CD14-positive monocyte (primary cell): ENCODE data around the gene KCTD19. TPM values are rescaled to one million over a fixed set of nuclear protein-coding genes. Genes with fewer than 3 reads are reported as not detected.
A peak's percentile ranks its signal among the peaks of the same experiment; 100 is the strongest.

Source experiments
- DNase-seq, 3 donors: peaks; one replicate each; pipeline ENCODE4 v3.0.0-alpha.2; 2011 to 2022
- H2AFZ ChIP-seq: 2 replicates; pipeline ENCODE4 v1.6.0; 2012; ENCODE audit warnings: mild to moderate bottlenecking, low read depth, low read length, inconsistent platforms; ENCODE audit not compliant: insufficient read depth, poor library complexity, severe bottlenecking
- H3K27ac ChIP-seq, 2 donors: 1 replicate in 1 of 2; 2 replicates in 1 of 2; pipeline ENCODE4 v1.5.1; 2012 to 2013; ENCODE audit warnings: low read length in 2 of 2, control low read depth in 1 of 2, inconsistent platforms in 1 of 2, low read depth in 1 of 2, mild to moderate bottlenecking in 1 of 2
- H3K27me3 ChIP-seq, 2 donors: one replicate each; pipeline versions ENCODE4 v1.6.0 to v1.6.1; 2011 to 2013; ENCODE audit warnings: low read length in 2 of 2; ENCODE audit not compliant: control insufficient read depth in 2 of 2, insufficient read depth in 2 of 2
- H3K36me3 ChIP-seq, 2 donors: replicated peaks in 1 of 2; 1 replicate in 1 of 2; 2 replicates in 1 of 2; pipeline versions ENCODE4 v1.5.1 to v1.6.1; 2012 to 2013; ENCODE audit warnings: low read length in 2 of 2, control low read depth in 1 of 2, inconsistent platforms in 1 of 2, mild to moderate bottlenecking in 1 of 2; ENCODE audit not compliant: insufficient read depth in 2 of 2, control insufficient read depth in 1 of 2
- H3K4me1 ChIP-seq, 2 donors: 1 replicate in 1 of 2; 2 replicates in 1 of 2; pipeline versions ENCODE4 v1.5.1 to v1.6.1; 2012 to 2013; ENCODE audit warnings: low read length in 2 of 2, control low read depth in 1 of 2, inconsistent platforms in 1 of 2, mild to moderate bottlenecking in 1 of 2, moderate library complexity in 1 of 2; ENCODE audit not compliant: insufficient read depth in 2 of 2, control insufficient read depth in 1 of 2
- H3K4me2 ChIP-seq: replicated peaks from 2 replicates; pipeline ENCODE3; 2012; ENCODE audit warnings: low read length, moderate library complexity, mild to moderate bottlenecking; ENCODE audit not compliant: poor library complexity, severe bottlenecking; ENCODE audit errors: extremely low read depth
- H3K4me3 ChIP-seq, 3 experiments: fragments of 200-600 bp in 1 of 3; sonication (generic) in 1 of 3; replicated peaks in 1 of 3; 1 replicate in 2 of 3; 2 replicates in 1 of 3; pipeline ENCODE4 v1.5.1; 2011 to 2013; ENCODE audit warnings: low read length in 3 of 3, mild to moderate bottlenecking in 3 of 3, control low read depth in 2 of 3, low read depth in 2 of 3, inconsistent platforms in 1 of 3, moderate library complexity in 1 of 3
- H3K79me2 ChIP-seq: 2 replicates; pipeline ENCODE4 v1.6.0; 2012; ENCODE audit warnings: mild to moderate bottlenecking, control low read depth, inconsistent platforms, low read length, moderate library complexity; ENCODE audit not compliant: insufficient read depth
- H3K9ac ChIP-seq: 2 replicates; pipeline ENCODE4 v1.6.0; 2017; ENCODE audit warnings: low read length, mild to moderate bottlenecking; ENCODE audit not compliant: insufficient read depth, poor library complexity, severe bottlenecking
- H3K9me3 ChIP-seq, 2 donors: replicated peaks in 1 of 2; 1 replicate in 1 of 2; 2 replicates in 1 of 2; pipeline versions ENCODE4 v1.5.1 to v1.6.1; 2012 to 2013; ENCODE audit warnings: low read length in 2 of 2, control low read depth in 1 of 2; ENCODE audit not compliant: control insufficient read depth in 1 of 2, insufficient read depth in 1 of 2
- H4K20me1 ChIP-seq: 2 replicates; pipeline ENCODE4 v1.6.0; 2012; ENCODE audit warnings: mild to moderate bottlenecking, low read length, control low read depth, moderate library complexity; ENCODE audit not compliant: insufficient read depth
- H3K27ac Mint-ChIP-seq, 7 donors: one replicate each; pipeline ENCODE4 v1.8.0; 2020; ENCODE audit warnings: mild to moderate bottlenecking in 7 of 7, mixed read lengths in 7 of 7, moderate library complexity in 6 of 7, inconsistent platforms in 2 of 7
- H3K27me3 Mint-ChIP-seq, 3 donors: one replicate each; pipeline ENCODE4 v1.8.0; 2021 to 2022; ENCODE audit warnings: low read depth in 3 of 3, mild to moderate bottlenecking in 3 of 3, mixed read lengths in 3 of 3, moderate library complexity in 3 of 3, inconsistent platforms in 1 of 3
- H3K36me3 Mint-ChIP-seq, 2 donors: one replicate each; pipeline ENCODE4 v1.8.0; 2020; ENCODE audit warnings: mixed read lengths in 2 of 2, inconsistent platforms in 1 of 2, mild to moderate bottlenecking in 1 of 2
- H3K4me1 Mint-ChIP-seq: one replicate; pipeline ENCODE4 v1.8.0; 2020; ENCODE audit warnings: mild to moderate bottlenecking, mixed read lengths
- H3K4me3 Mint-ChIP-seq, 2 donors: one replicate each; pipeline ENCODE4 v1.8.0; 2020; ENCODE audit warnings: mild to moderate bottlenecking in 2 of 2, mixed read lengths in 2 of 2, moderate library complexity in 1 of 2
- H3K9me3 Mint-ChIP-seq, 7 donors: one replicate each; pipeline ENCODE4 v1.8.0; 2020 to 2022; ENCODE audit warnings: mixed read lengths in 7 of 7, mild to moderate bottlenecking in 6 of 7, moderate library complexity in 6 of 7, inconsistent platforms in 2 of 7
- CTCF ChIP-seq: fragments of 200-600 bp; IDR thresholded peaks from one replicate; pipeline ENCODE4 v1.8.0; 2022; ENCODE audit warnings: antibody characterized with exemption, mild to moderate bottlenecking
- WGBS: methylation state at CpG from one replicate; pipeline ENCODE4 v1.1.5; 2013; ENCODE audit warnings: missing lambda C conversion rate; ENCODE audit not compliant: insufficient coverage; 5-methylcytosine and 5-hydroxymethylcytosine counted together
- intact Hi-C, 2 donors: fragments of 100-400 bp; cut with micrococcal nuclease; formaldehyde crosslinking; loops; one replicate each; pipeline versions ENCODE4 v1.15.0 to v1.15.1; 2023
- polyA plus RNA-seq, 3 donors: library from polyadenylated mRNA; depleted of rRNA in 1 of 3; unstranded in 2 of 3; stranded (reverse) in 1 of 3; fragments of 300-500 nt in 2 of 3; fragments of >200 nt in 1 of 3; fragmentation: Illumina TruSeq in 2 of 3; gene quantifications; 1 replicate in 2 of 3; 2 replicates in 1 of 3; pipeline ENCODE4 v1.2.3, GENCODE V29; 2012 to 2021

Gene KCTD19
- polyA plus RNA-seq, 3 donors: not detected

GRCh38 chr16:67372664-67373063 lies 46.1 kb upstream of the KCTD19 start:
- Mint-ChIP-seq H3K27ac (no peak overlapping the region), H3K9me3 (no peaks in the 10 kb centered on the region), H3K27me3 (peaks cover 0 to under 1% (median 0%) of the 10 kb centered on the region in 3 donors), H3K4me3 (no peak overlapping the region), H3K4me1 (peaks cover 15% of the 10 kb centered on the region), H3K36me3 (no peaks in the 10 kb centered on the region)
- Histone ChIP-seq H3K9ac (no peak overlapping the region), H3K4me2 (no peak overlapping the region), H2AFZ (no peak overlapping the region), H3K27ac (no peak overlapping the region), H3K27me3 (no peaks in the 10 kb centered on the region), H3K4me3 (no peak overlapping the region), H3K79me2 (no peaks in the 10 kb centered on the region), H3K4me1 (peaks cover 10 to 11% of the 10 kb centered on the region in 2 donors), H4K20me1 (no peaks in the 10 kb centered on the region), H3K36me3 (no peaks in the 10 kb centered on the region), H3K9me3 (no peaks in the 10 kb centered on the region)
- intact Hi-C loops: loop anchor here in 1 of 2 donors (2.0 kb wide), 1 partner anchor 26 kb away; no protein-coding TSS in a partner anchor
- peak; percentile 57 for TF ChIP-seq CTCF
- peak in 2 of 3 donors; percentile 42 to 54 for DNase-seq

GRCh38 chr16:67370661-67371060 lies 44.1 kb upstream of the KCTD19 start:
- Histone ChIP-seq H3K79me2 (no peaks in the 10 kb centered on the region), H3K4me1 (peaks cover 23 to 25% of the 10 kb centered on the region in 2 donors), H3K27me3 (no peaks in the 10 kb centered on the region), H3K9me3 (no peaks in the 10 kb centered on the region), H4K20me1 (no peaks in the 10 kb centered on the region), H3K4me3 (no peak overlapping the region), H3K27ac (no peak overlapping the region), H3K36me3 (no peaks in the 10 kb centered on the region), H3K9ac (no peak overlapping the region), H3K4me2 (no peak overlapping the region), H2AFZ (no peak overlapping the region)
- intact Hi-C loops: no loop called here
- no peak overlapping the region for H3K4me3 Mint-ChIP-seq
- H3K9me3 Mint-ChIP-seq: no peaks in the 10 kb centered on the region
- peaks cover 22% of the 10 kb centered on the region for H3K4me1 Mint-ChIP-seq
- no peak overlapping the region for H3K27ac Mint-ChIP-seq
- 94% methylated on average over 3 of the region's 4 CpGs for WGBS
- no peak for TF ChIP-seq CTCF
- H3K27me3 Mint-ChIP-seq: no peaks in the 10 kb centered on the region
- no peak for DNase-seq
- no peaks in the 10 kb centered on the region for H3K36me3 Mint-ChIP-seq
